Measurements from ENCODE around the gene PLA2G4A.

PLA2G4A gene

GRCh38 chr1:186897008-186897407 is 68.3 kb downstream of the PLA2G4A start:
- no peak overlapping the region for H3K27ac ChIP-seq (ENCODE audit: low read depth, low read length, poor library complexity, severe bottlenecking)

GRCh38 chr1:186899577-186899976 is 70.8 kb downstream of the PLA2G4A start:
- Histone ChIP-seq H3F3A (ENCODE audit: insufficient read depth, low read length) (no peaks in the 10 kb centered on the region), H3K36me3 (ENCODE audit: insufficient read depth, low read length) (no peaks in the 10 kb centered on the region), H3K4me3 (ENCODE audit: low read depth, low read length, poor library complexity, severe bottlenecking) (no peak overlapping the region), H3K9me2 (ENCODE audit: low read depth, low read length) (no peaks in the 10 kb centered on the region), H3K9ac (ENCODE audit: low read length) (no peak overlapping the region), H3K9me3 (ENCODE audit: low read length) (no peaks in the 10 kb centered on the region), H3K79me2 (ENCODE audit: insufficient read depth, low read length) (no peaks in the 10 kb centered on the region), H2AFZ (ENCODE audit: low read length) (no peak overlapping the region), H3K4me1 (ENCODE audit: insufficient read depth, low read length, severe bottlenecking) (no peaks in the 10 kb centered on the region), H3K27me3 (ENCODE audit: insufficient read depth, low read length) (no peaks in the 10 kb centered on the region), H4K20me1 (ENCODE audit: insufficient read depth, low read length) (no peaks in the 10 kb centered on the region), H3K4me2 (ENCODE audit: low read length) (no peak overlapping the region), H3K27ac (ENCODE audit: low read depth, low read length, poor library complexity, severe bottlenecking) (no peak overlapping the region)
- TF ChIP-seq EZH2 (IDR thresholded peaks at IDR 0.05; ENCODE audit: borderline replicate concordance, low read length) (no peak), CTCF (IDR thresholded peaks at IDR 0.05; ENCODE audit: low read length) (no peak)

More at GRCh38 chr1:186897008-186897407, 68.3 kb downstream of the PLA2G4A start:
- H3K27me3 ChIP-seq (ENCODE audit: insufficient read depth, low read length): no peaks in the 10 kb centered on the region
- no peak overlapping the region for H3K4me3 ChIP-seq (ENCODE audit: low read depth, low read length, poor library complexity, severe bottlenecking)
- no peaks in the 10 kb centered on the region for H3K9me2 ChIP-seq (ENCODE audit: low read depth, low read length)
- H3K4me1 ChIP-seq (ENCODE audit: insufficient read depth, low read length, severe bottlenecking): no peaks in the 10 kb centered on the region
- TF ChIP-seq EZH2 (IDR thresholded peaks at IDR 0.05; ENCODE audit: borderline replicate concordance, low read length) (no peak), CTCF (IDR thresholded peaks at IDR 0.05; ENCODE audit: low read length) (no peak)
- H3F3A ChIP-seq (ENCODE audit: insufficient read depth, low read length): no peaks in the 10 kb centered on the region
- no peak overlapping the region for H3K9ac ChIP-seq (ENCODE audit: low read length)
- H3K79me2 ChIP-seq (ENCODE audit: insufficient read depth, low read length): no peaks in the 10 kb centered on the region
- H3K36me3 ChIP-seq (ENCODE audit: insufficient read depth, low read length): no peaks in the 10 kb centered on the region
- no peaks in the 10 kb centered on the region for H3K9me3 ChIP-seq (ENCODE audit: low read length)
- no peak overlapping the region for H2AFZ ChIP-seq (ENCODE audit: low read length)
- no peak overlapping the region for H3K4me2 ChIP-seq (ENCODE audit: low read length)
- H4K20me1 ChIP-seq (ENCODE audit: insufficient read depth, low read length): no peaks in the 10 kb centered on the region

DNA sequence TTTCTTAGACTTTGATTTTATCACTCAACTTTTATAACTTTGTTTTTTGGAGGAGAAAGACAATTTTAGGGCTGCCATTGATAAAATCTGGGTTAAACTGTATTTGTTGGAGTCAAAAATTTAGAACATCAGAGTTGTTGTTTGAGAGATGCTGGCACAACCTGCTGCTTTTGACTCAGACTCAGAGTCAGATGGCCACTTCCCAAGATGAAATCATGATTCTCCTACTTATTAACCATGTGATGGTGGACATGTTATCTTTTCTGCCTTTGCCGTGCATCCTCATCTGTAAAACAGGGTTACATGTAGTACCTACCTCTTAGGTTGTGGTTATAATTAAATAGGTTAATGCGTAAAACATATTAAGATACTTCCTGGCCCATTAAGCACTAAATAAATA is 71.2 kb downstream of the PLA2G4A start:
- H3K9me3 ChIP-seq (ENCODE audit: low read length): no peaks in the 10 kb centered on the region
- no peaks in the 10 kb centered on the region for H3K27me3 ChIP-seq (ENCODE audit: insufficient read depth, low read length)
- H3K9ac ChIP-seq (ENCODE audit: low read length): no peak overlapping the region
- H3K4me3 ChIP-seq (ENCODE audit: low read depth, low read length, poor library complexity, severe bottlenecking): no peak overlapping the region
- H3K36me3 ChIP-seq (ENCODE audit: insufficient read depth, low read length): no peaks in the 10 kb centered on the region
- no peak overlapping the region for H2AFZ ChIP-seq (ENCODE audit: low read length)
- no peaks in the 10 kb centered on the region for H3F3A ChIP-seq (ENCODE audit: insufficient read depth, low read length)
- no peaks in the 10 kb centered on the region for H3K79me2 ChIP-seq (ENCODE audit: insufficient read depth, low read length)
- no peak overlapping the region for H3K4me2 ChIP-seq (ENCODE audit: low read length)
- H3K4me1 ChIP-seq (ENCODE audit: insufficient read depth, low read length, severe bottlenecking): no peaks in the 10 kb centered on the region
- no peaks in the 10 kb centered on the region for H3K9me2 ChIP-seq (ENCODE audit: low read depth, low read length)
- TF ChIP-seq EZH2 (IDR thresholded peaks at IDR 0.05; ENCODE audit: borderline replicate concordance, low read length): no peak
- no peak for TF ChIP-seq CTCF (IDR thresholded peaks at IDR 0.05; ENCODE audit: low read length)
- no peaks in the 10 kb centered on the region for H4K20me1 ChIP-seq (ENCODE audit: insufficient read depth, low read length)
- H3K27ac ChIP-seq (ENCODE audit: low read depth, low read length, poor library complexity, severe bottlenecking): no peak overlapping the region

Data from OCI-LY1 (cell line).